ENCODE measurements around the gene RPS16. TPM values are rescaled to one million over a fixed set of nuclear protein-coding genes. Genes with fewer than 3 reads are reported as not detected.

The RPS16 gene
- total and polyA plus RNA-seq, 2 of the 13 experiments (the other 11 are each of a cell fraction or from before 2014, with no cell fraction given): 488 to 2,583 TPM

- DNase-seq (ENCODE audit: low spot score): no peak
- no peak for FAIRE-seq
- Histone ChIP-seq H3K36me3 (replicated peaks in 1 of 2; ENCODE audit: control insufficient read depth in 1 of 2, insufficient read depth in 2 of 2, low read length in 2 of 2) (peaks cover 25 to 70% of the 10 kb centered on the region in 2 experiments), H3K4me2 (ENCODE audit: low read depth, low read length) (no peak overlapping the region), H3K27ac (ENCODE audit: extremely low read length, insufficient read depth, low read length) (no peak overlapping the region), H3K9me3 (ENCODE audit: low read length) (no peaks in the 10 kb centered on the region), H3K9ac (ENCODE audit: insufficient read depth, low read depth, low read length) (no peak overlapping the region), H3K4me1 (ENCODE audit: insufficient read depth, low read length) (peaks cover 13% of the 10 kb centered on the region), H2AFZ (ENCODE audit: low read length) (no peak overlapping the region), H3K4me3 (replicated peaks in 1 of 3; ENCODE audit: insufficient read depth in 1 of 3, low read depth in 2 of 3, low read length in 3 of 3) (no peak overlapping the region), H4K20me1 (ENCODE audit: insufficient read depth, low read length) (no peaks in the 10 kb centered on the region), H3K27me3 (ENCODE audit: control insufficient read depth in 1 of 2, insufficient read depth in 2 of 2, low read length in 2 of 2) (no peaks in the 10 kb centered on the region), H3K79me2 (ENCODE audit: insufficient read depth, low read length) (peaks cover 12% of the 10 kb centered on the region)
- 93% methylated on average over 13 of the region's 20 CpGs for WGBS (ENCODE audit: low lambda C conversion rate)
- TF ChIP-seq MXD4 (CRISPR knock-in tag; IDR thresholded peaks at IDR 0.05) (no peak), TAF15 (IDR thresholded peaks at IDR 0.05; ENCODE audit: low read depth, low read length, poor library complexity, severe bottlenecking) (no peak), ZSCAN31 (CRISPR knock-in tag; IDR thresholded peaks at IDR 0.05; ENCODE audit: low read depth) (no peak), RBFOX2 (IDR thresholded peaks at IDR 0.05; ENCODE audit: low read depth, low read length) (0 out of 2 replicates have a peak, but pooled peaks have one; percentile 27)
- in situ Hi-C loops (cut with HindIII; ENCODE audit: extremely low pct_ligation_motif_present, low pct_unique_long_range_greater_than_20kb): no loop called here
- POLR2A ChIA-PET: interaction anchor here (0.8 to 1.0 kb wide), 2 partner anchors 50 kb away, joined by 3 read pairs; partner anchors contain the start of gene RPS16
- BruUV-seq (replicated peaks): no TSS peak
- CTCF ChIA-PET (ENCODE audit: low intra/inter-chr PET ratio, low total read pairs): no interaction called here
- intact Hi-C loops (cut with micrococcal nuclease; ENCODE audit: unreplicated experiment): no loop called here
- ATAC-seq: no peak
These were observed 49.9 kb downstream of the RPS16 start for GRCh38 chr19:39385629-39386411.

- Histone ChIP-seq H3K4me1 (ENCODE audit: insufficient read depth, low read length) (peaks cover 10% of the 10 kb centered on the region), H3K4me3 (replicated peaks in 1 of 3; ENCODE audit: insufficient read depth in 1 of 3, low read depth in 2 of 3, low read length in 3 of 3) (no peak overlapping the region), H3K9me3 (ENCODE audit: low read length) (no peaks in the 10 kb centered on the region), H3K4me2 (ENCODE audit: low read depth, low read length) (no peak overlapping the region), H3K27ac (ENCODE audit: extremely low read length, insufficient read depth, low read length) (no peak overlapping the region), H3K36me3 (replicated peaks in 1 of 2; ENCODE audit: control insufficient read depth in 1 of 2, insufficient read depth in 2 of 2, low read length in 2 of 2) (peaks cover 31 to 78% of the 10 kb centered on the region in 2 experiments), H2AFZ (ENCODE audit: low read length) (no peak overlapping the region), H3K9ac (ENCODE audit: insufficient read depth, low read depth, low read length) (no peak overlapping the region), H3K27me3 (ENCODE audit: control insufficient read depth in 1 of 2, insufficient read depth in 2 of 2, low read length in 2 of 2) (no peaks in the 10 kb centered on the region), H4K20me1 (ENCODE audit: insufficient read depth, low read length) (no peaks in the 10 kb centered on the region), H3K79me2 (ENCODE audit: insufficient read depth, low read length) (peaks cover 5% of the 10 kb centered on the region)
- DNase-seq (ENCODE audit: low spot score) (no peak), ATAC-seq (no peak), FAIRE-seq (no peak)
- ChIA-PET POLR2A (interaction anchor here (1.0 kb wide), 1 partner anchor 51 kb away, joined by 3 read pairs; the partner anchor contains the start of gene RPS16), CTCF (ENCODE audit: low intra/inter-chr PET ratio, low total read pairs) (no interaction called here)
- in situ Hi-C loops (cut with HindIII; ENCODE audit: extremely low pct_ligation_motif_present, low pct_unique_long_range_greater_than_20kb) (no loop called here), intact Hi-C loops (cut with micrococcal nuclease; ENCODE audit: unreplicated experiment) (no loop called here)
- BruUV-seq (replicated peaks): no TSS peak
- WGBS (ENCODE audit: low lambda C conversion rate): 98% methylated on average over 9 of the region's 9 CpGs
- TF ChIP-seq TSC22D2 (CRISPR knock-in tag; IDR thresholded peaks at IDR 0.05; ENCODE audit: borderline replicate concordance) (no peak), ZNF660 (CRISPR knock-in tag; IDR thresholded peaks at IDR 0.05; ENCODE audit: borderline replicate concordance, low read depth) (no peak), ZNF609 (CRISPR knock-in tag; IDR thresholded peaks at IDR 0.05; ENCODE audit: borderline replicate concordance) (no peak), POLR2A (IDR thresholded peaks at IDR 0.05; ENCODE audit: insufficient read depth in 1 of 2, low read depth in 2 of 2, low read length in 2 of 2) (peak in 1 of 2 experiments; percentile 54; a peak in 2 of 4 replicates), FOXM1 (CRISPR knock-in tag; IDR thresholded peaks at IDR 0.05) (no peak), ZNF839 (CRISPR knock-in tag; IDR thresholded peaks at IDR 0.05; ENCODE audit: borderline replicate concordance) (no peak), AGO2 (optimal IDR thresholded peaks at IDR 0.05; ENCODE audit: low read depth, low read length) (peak; percentile 43), SYNCRIP (IDR thresholded peaks at IDR 0.05; ENCODE audit: insufficient read depth, low read depth, low read length) (no peak)
These were observed 50.7 kb downstream of the RPS16 start for GRCh38 chr19:39384839-39385568.

Measured in HepG2 (cell line).